ENCODE measurements around the gene PRKCZ. TPM values are rescaled to one million over a fixed set of nuclear protein-coding genes. Genes with fewer than 3 reads are reported as not detected.

Gene PRKCZ
- total RNA-seq, 1 experiment from 2014 or later = 56.8 TPM

GRCh38 chr1:2089051-2089450 lies 38.8 kb downstream of the PRKCZ start:
- TF ChIP-seq EZH2 (IDR thresholded peaks at IDR 0.05; ENCODE audit: low read length, unreplicated experiment) (no peak), CTCF (conservative IDR thresholded peaks at IDR 0.05; ENCODE audit: low read depth, low read length) (no peak), EZH2phosphoT487 (IDR thresholded peaks at IDR 0.05; ENCODE audit: borderline replicate concordance, low read length) (no peak)
- Histone ChIP-seq H3K9me2 (replicated peaks; ENCODE audit: low read length) (no peaks in the 10 kb centered on the region), H3K4me1 (ENCODE audit: insufficient read depth, low read length) (no peaks in the 10 kb centered on the region), H3K4me3 (ENCODE audit: low read length) (no peak overlapping the region), H3K9ac (ENCODE audit: low read length) (no peak overlapping the region), H3K4me2 (ENCODE audit: low read length) (no peak overlapping the region), H3F3A (ENCODE audit: low read length, unreplicated experiment) (no peaks in the 10 kb centered on the region), H3K36me3 (ENCODE audit: low read depth, low read length) (no peaks in the 10 kb centered on the region), H3K79me2 (ENCODE audit: low read length) (no peaks in the 10 kb centered on the region), H4K20me1 (ENCODE audit: low read length) (peaks cover 4% of the 10 kb centered on the region; the same call in 1 of the 2 replicates), H3K27ac (ENCODE audit: low read length) (no peak overlapping the region), H2AFZ (ENCODE audit: low read length) (no peak overlapping the region), H3K27me3 (ENCODE audit: low read length) (no peaks in the 10 kb centered on the region), H3K9me3 (ENCODE audit: low read length) (no peaks in the 10 kb centered on the region)
- intact Hi-C loops (cut with micrococcal nuclease) = no loop called here
- ATAC-seq (no peak), DNase-seq (no peak)
- no TSS peak for BruUV-seq (replicated peaks)
- POLR2A ChIA-PET (ENCODE audit: unreplicated experiment) = no interaction called here
- CTCF ChIA-PET = no interaction called here

- intact Hi-C loops (cut with micrococcal nuclease) = no loop called here
- Histone ChIP-seq H3F3A (ENCODE audit: low read length, unreplicated experiment) (no peaks in the 10 kb centered on the region), H2AFZ (ENCODE audit: low read length) (no peak overlapping the region), H3K27me3 (ENCODE audit: low read length) (no peaks in the 10 kb centered on the region), H3K9ac (ENCODE audit: low read length) (no peak overlapping the region), H4K20me1 (ENCODE audit: low read length) (peaks cover 4% of the 10 kb centered on the region; the same call in 1 of the 2 replicates), H3K27ac (ENCODE audit: low read length) (no peak overlapping the region), H3K4me1 (ENCODE audit: insufficient read depth, low read length) (no peaks in the 10 kb centered on the region), H3K4me2 (ENCODE audit: low read length) (no peak overlapping the region), H3K36me3 (ENCODE audit: low read depth, low read length) (no peaks in the 10 kb centered on the region), H3K79me2 (ENCODE audit: low read length) (no peaks in the 10 kb centered on the region), H3K9me2 (replicated peaks; ENCODE audit: low read length) (no peaks in the 10 kb centered on the region), H3K9me3 (ENCODE audit: low read length) (no peaks in the 10 kb centered on the region), H3K4me3 (ENCODE audit: low read length) (no peak overlapping the region)
- DNase-seq (no peak), ATAC-seq (no peak)
- CTCF ChIA-PET = no interaction called here
- BruUV-seq (replicated peaks) = no TSS peak
- POLR2A ChIA-PET (ENCODE audit: unreplicated experiment) = no interaction called here
- TF ChIP-seq EZH2 (IDR thresholded peaks at IDR 0.05; ENCODE audit: low read length, unreplicated experiment) (no peak), EZH2phosphoT487 (IDR thresholded peaks at IDR 0.05; ENCODE audit: borderline replicate concordance, low read length) (no peak), CTCF (conservative IDR thresholded peaks at IDR 0.05; ENCODE audit: low read depth, low read length) (no peak)
These were observed 40.1 kb downstream of the PRKCZ start for GRCh38 chr1:2090216-2090890.

All from PC-3 (cell line).